Measurements from ENCODE around the gene ZSCAN18.

DNA sequence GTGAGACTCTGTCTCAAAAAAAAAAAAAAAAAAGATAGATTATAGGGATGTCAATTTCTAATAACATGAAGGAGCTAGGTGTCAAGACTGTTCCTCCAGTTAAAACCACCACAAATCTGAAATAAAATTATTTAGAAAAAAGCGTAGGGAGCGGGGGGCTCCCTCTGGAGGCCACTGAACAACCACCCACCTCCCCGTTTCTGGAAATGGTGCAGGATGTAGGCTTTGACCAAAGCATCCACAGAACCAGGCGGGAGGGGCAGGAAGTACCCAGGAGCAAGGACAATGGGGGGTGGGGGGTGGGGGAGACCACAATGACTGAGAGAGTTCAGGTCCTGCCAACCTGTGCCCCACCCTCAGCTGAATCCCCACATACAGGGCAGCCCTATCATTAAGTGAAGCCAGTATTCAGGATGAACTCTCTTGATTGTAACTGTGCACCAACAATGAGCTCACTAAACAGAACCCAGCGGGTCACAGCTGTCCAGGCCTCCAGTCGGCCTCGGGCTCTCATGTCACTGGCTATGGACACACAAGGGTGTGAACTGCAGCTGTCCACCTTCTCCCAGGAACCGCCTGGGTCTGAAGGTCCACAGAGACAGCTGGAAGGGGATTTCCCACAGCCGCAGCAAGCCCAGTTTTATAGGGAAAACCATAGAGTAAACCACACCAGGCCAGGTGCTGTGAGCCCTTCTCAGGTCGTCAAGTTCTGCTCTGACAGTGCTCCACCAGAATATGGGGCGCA lies 6.6 kb downstream of the ZSCAN18 start:
- TF ChIP-seq, protein P1, sequence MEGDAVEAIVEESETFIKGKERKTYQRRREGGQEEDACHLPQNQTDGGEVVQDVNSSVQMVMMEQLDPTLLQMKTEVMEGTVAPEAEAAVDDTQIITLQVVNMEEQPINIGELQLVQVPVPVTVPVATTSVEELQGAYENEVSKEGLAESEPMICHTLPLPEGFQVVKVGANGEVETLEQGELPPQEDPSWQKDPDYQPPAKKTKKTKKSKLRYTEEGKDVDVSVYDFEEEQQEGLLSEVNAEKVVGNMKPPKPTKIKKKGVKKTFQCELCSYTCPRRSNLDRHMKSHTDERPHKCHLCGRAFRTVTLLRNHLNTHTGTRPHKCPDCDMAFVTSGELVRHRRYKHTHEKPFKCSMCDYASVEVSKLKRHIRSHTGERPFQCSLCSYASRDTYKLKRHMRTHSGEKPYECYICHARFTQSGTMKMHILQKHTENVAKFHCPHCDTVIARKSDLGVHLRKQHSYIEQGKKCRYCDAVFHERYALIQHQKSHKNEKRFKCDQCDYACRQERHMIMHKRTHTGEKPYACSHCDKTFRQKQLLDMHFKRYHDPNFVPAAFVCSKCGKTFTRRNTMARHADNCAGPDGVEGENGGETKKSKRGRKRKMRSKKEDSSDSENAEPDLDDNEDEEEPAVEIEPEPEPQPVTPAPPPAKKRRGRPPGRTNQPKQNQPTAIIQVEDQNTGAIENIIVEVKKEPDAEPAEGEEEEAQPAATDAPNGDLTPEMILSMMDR (IDR thresholded peaks at IDR 0.05) = no peak
- no peak for TF ChIP-seq POLR2A (IDR thresholded peaks at IDR 0.05)
